K562 (cell line): ENCODE measurements around the gene TMEM61. TPM values are rescaled to one million over a fixed set of nuclear protein-coding genes. Genes with fewer than 3 reads are reported as not detected.

Experiments
- ATAC-seq: fragments of 200-7000 bp; cut with Tn5 transposase; 3 replicates; pipeline ENCODE4 v1.9.1; 2020; ENCODE audit warnings: moderate library complexity
- BruUV-seq: library from RNA; stranded (reverse); fragments of 400-500 nt; replicated peaks from 2 replicates; lab custom pipeline; 2021; lab: Mats Ljungman, UMichigan
- CTCF ChIA-PET: fragments of 300-600 bp; formaldehyde crosslinking; extraction: SDS; loops from one replicate; lab custom pipeline; 2021; ENCODE audit warnings: low intra/inter-chr PET ratio; lab: Yijun Ruan, JAX
- POLR2A ChIA-PET: fragments of 300-600, 350-650 bp; sonication (Branson Sonifier 250); formaldehyde crosslinking; extraction: SDS; loops from one replicate; lab custom pipeline; 2021; ENCODE audit warnings: antibody characterized with exemption, inconsistent platforms; lab: Yijun Ruan, JAX
- DNase-seq, 4 experiments: peaks; one replicate each; pipeline versions ENCODE4 v3.0.0 to v3.0.0-alpha.2; 2011 to 2018; ENCODE audit warnings: low spot score in 3 of 4, mixed read lengths in 3 of 4; ENCODE audit errors: extremely low read depth in 1 of 4
- FAIRE-seq: peaks from 2 replicates; lab custom pipeline; 2011; peaks lifted over from hg19 to GRCh38; lab: Jason Lieb, UNC
- H2AFZ ChIP-seq: 2 replicates; pipeline ENCODE4 v1.6.0; 2011; ENCODE audit warnings: low read depth, low read length, control low read depth, inconsistent platforms
- H3K27ac ChIP-seq: fragments of 200-600 bp; 3 replicates; pipeline ENCODE4 v1.8.0; 2011; ENCODE audit warnings: low read depth, mild to moderate bottlenecking, control low read depth, inconsistent platforms, low read length, moderate library complexity, mixed read lengths; ENCODE audit errors: extremely low read depth
- H3K27me3 ChIP-seq, 2 experiments: fragments of 300-600 bp in 1 of 2; 2 replicates in 1 of 2; 3 replicates in 1 of 2; pipeline versions ENCODE4 v1.6.0 to v1.8.0; 2011; ENCODE audit warnings: inconsistent platforms in 2 of 2, low read length in 2 of 2, mild to moderate bottlenecking in 1 of 2, mixed read lengths in 1 of 2, moderate library complexity in 1 of 2; ENCODE audit not compliant: control insufficient read depth in 2 of 2, insufficient read depth in 2 of 2
- H3K36me3 ChIP-seq: fragments of 300-600 bp; 3 replicates; pipeline ENCODE4 v1.8.0; 2011; ENCODE audit warnings: mild to moderate bottlenecking, low read length, inconsistent platforms; ENCODE audit not compliant: control insufficient read depth, insufficient read depth
- H3K4me1 ChIP-seq, 2 experiments: fragments of 200-600 bp in 1 of 2; replicated peaks in 1 of 2; 2 replicates in 1 of 2; 3 replicates in 1 of 2; pipeline versions ENCODE4 v1.5.1 to v1.8.0; 2011; ENCODE audit warnings: inconsistent platforms in 2 of 2, low read length in 2 of 2, mild to moderate bottlenecking in 1 of 2, mixed read lengths in 1 of 2, moderate library complexity in 1 of 2; ENCODE audit not compliant: control insufficient read depth in 2 of 2, insufficient read depth in 2 of 2
- H3K4me2 ChIP-seq: 2 replicates; pipeline ENCODE4 v1.6.1; 2011; ENCODE audit warnings: low read length, control low read depth, inconsistent platforms, mixed read lengths; ENCODE audit not compliant: insufficient read depth
- H3K4me3 ChIP-seq: fragments of 200-600 bp; sonication (generic), shearing (Covaris generic); 2 replicates; pipeline ENCODE4 v1.5.1; 2016; ENCODE audit warnings: control low read depth, inconsistent platforms
- H3K79me2 ChIP-seq: fragments of 200-600 bp; 3 replicates; pipeline ENCODE4 v1.8.0; 2011; ENCODE audit warnings: low read length, inconsistent platforms; ENCODE audit not compliant: control insufficient read depth, insufficient read depth
- H3K9ac ChIP-seq, 2 experiments: 2 replicates each; pipeline versions ENCODE4 v1.6.0 to v1.6.1; 2011; ENCODE audit warnings: low read depth in 2 of 2, low read length in 2 of 2, control low read depth in 1 of 2, inconsistent platforms in 1 of 2, mild to moderate bottlenecking in 1 of 2, mixed read lengths in 1 of 2; ENCODE audit not compliant: insufficient read depth in 1 of 2
- H3K9me1 ChIP-seq: one replicate; pipeline ENCODE4 v1.6.0; 2011; ENCODE audit warnings: inconsistent platforms, mild to moderate bottlenecking, low read length, moderate library complexity; ENCODE audit not compliant: control insufficient read depth, insufficient read depth
- H3K9me3 ChIP-seq: replicated peaks from 2 replicates; pipeline ENCODE4 v1.5.1; 2011; ENCODE audit warnings: low read depth, low read length, inconsistent platforms; ENCODE audit not compliant: control insufficient read depth, insufficient read depth
- H4K20me1 ChIP-seq: replicated peaks from 2 replicates; pipeline ENCODE4 v1.6.1; 2011; ENCODE audit warnings: low read length, inconsistent platforms, mixed read lengths; ENCODE audit not compliant: control insufficient read depth, insufficient read depth
- ETV6 ChIP-seq, 3 experiments: fragments of 150-350 bp in 1 of 3; sonication (generic) in 1 of 3; formaldehyde crosslinking in 1 of 3; IDR thresholded peaks; 2 replicates each; pipeline versions ENCODE4 v1.6.1 to v1.8.0; 2014 to 2022; ENCODE audit warnings: borderline replicate concordance in 2 of 3, low read depth in 2 of 3, antibody characterized with exemption in 1 of 3, low read length in 1 of 3, mild to moderate bottlenecking in 1 of 3, missing genetic modification reagents in 1 of 3
- PRMT5 ChIP-seq: sonication (generic); formaldehyde crosslinking; IDR thresholded peaks from 2 replicates; pipeline ENCODE4 v1.5.0; 2020; ENCODE audit warnings: missing genetic modification reagents
- SAP30 ChIP-seq: fragments of 200-600 bp; sonication (generic); IDR thresholded peaks from 2 replicates; pipeline ENCODE4 v1.6.1; 2012; ENCODE audit warnings: borderline replicate concordance, low read depth, mild to moderate bottlenecking, moderate library complexity, low read length, control low read depth, inconsistent platforms; ENCODE audit not compliant: insufficient read depth, poor library complexity, severe bottlenecking
- SMAD4 ChIP-seq: fragments of 250-450 bp; sonication (Bioruptor Pico); conservative IDR thresholded peaks from 2 replicates; pipeline ENCODE4 v1.8.0; 2021; ENCODE audit warnings: inconsistent platforms, mild to moderate bottlenecking, moderate library complexity
- SMARCA4 ChIP-seq: fragments of 450-650 bp; IDR thresholded peaks from 2 replicates; pipeline ENCODE4 v1.6.1; 2016
- TSHZ1 ChIP-seq: fragments of 250-450 bp; sonication (Bioruptor Pico); IDR thresholded peaks from 2 replicates; pipeline ENCODE4 v1.4.0; 2020; ENCODE audit warnings: mild to moderate bottlenecking, moderate library complexity
- ZNF274 ChIP-seq: IDR thresholded peaks from 2 replicates; pipeline ENCODE4 v1.6.1; 2011; ENCODE audit warnings: low read depth, mild to moderate bottlenecking, low read length, moderate library complexity, borderline replicate concordance
- WGBS: fragments of 100-300 bp; shearing (Covaris generic); methylation state at CpG from one replicate; pipeline ENCODE4 v1.1.6; 2016; ENCODE audit warnings: low coverage, mixed read lengths; ENCODE audit not compliant: insufficient coverage; ENCODE audit errors: missing lambda C conversion rate; 5-methylcytosine and 5-hydroxymethylcytosine counted together
- in situ Hi-C: fragments of 300-500 bp; cut with MboI; formaldehyde crosslinking; loops from 4 replicates; pipeline ENCODE4 v1.15.0; 2018; ENCODE audit warnings: inconsistent platforms, mixed read lengths
- intact Hi-C: fragments of 100-400 bp; cut with micrococcal nuclease; formaldehyde crosslinking; loops from 2 replicates; pipeline ENCODE4 v1.14.2; 2022
- polyA plus RNA-seq, 8 experiments: library from polyadenylated mRNA; depleted of rRNA in 4 of 8; stranded (reverse) in 5 of 8; unstranded in 3 of 8; fragments of >200 nt; fragmentation: Nextera tagmentation in 2 of 8; fragmentation: Illumina TruSeq in 1 of 8; extraction: Ambion mirVana in 2 of 8; extraction: Trizol in 1 of 8; gene quantifications; 2 replicates each; pipeline versions ENCODE4 v1.2.1 to v1.2.3, GENCODE V29; 2011 to 2014; ENCODE audit warnings: inconsistent platforms in 1 of 8, missing spikeins in 1 of 8
- total RNA-seq, 7 experiments: library from RNA; depleted of rRNA in 6 of 7; stranded (reverse); fragments of >200 nt in 6 of 7; fragmentation: Illumina TruSeq in 2 of 7; extraction: Trizol in 2 of 7; gene quantifications; 2 replicates each; pipeline versions ENCODE4 v1.2.1 to v1.2.3, GENCODE V29; 2011 to 2021; ENCODE audit warnings: low replicate concordance in 1 of 7
- TF ChIP-seq, protein P1 (sequence below): IDR thresholded peaks from 2 replicates; pipeline ENCODE4 v1.6.1; 2014; ENCODE audit warnings: antibody characterized with exemption
- TF ChIP-seq, protein P2 (sequence below): fragments of 250-450 bp; sonication (Bioruptor Pico); IDR thresholded peaks from 2 replicates; pipeline ENCODE4 v1.5.1; 2021; ENCODE audit warnings: mild to moderate bottlenecking

TMEM61 gene
- total and polyA plus RNA-seq, 9 of the 15 experiments (the other 6 are each of a cell fraction or from before 2014, with no cell fraction given) = not detected

DNA sequence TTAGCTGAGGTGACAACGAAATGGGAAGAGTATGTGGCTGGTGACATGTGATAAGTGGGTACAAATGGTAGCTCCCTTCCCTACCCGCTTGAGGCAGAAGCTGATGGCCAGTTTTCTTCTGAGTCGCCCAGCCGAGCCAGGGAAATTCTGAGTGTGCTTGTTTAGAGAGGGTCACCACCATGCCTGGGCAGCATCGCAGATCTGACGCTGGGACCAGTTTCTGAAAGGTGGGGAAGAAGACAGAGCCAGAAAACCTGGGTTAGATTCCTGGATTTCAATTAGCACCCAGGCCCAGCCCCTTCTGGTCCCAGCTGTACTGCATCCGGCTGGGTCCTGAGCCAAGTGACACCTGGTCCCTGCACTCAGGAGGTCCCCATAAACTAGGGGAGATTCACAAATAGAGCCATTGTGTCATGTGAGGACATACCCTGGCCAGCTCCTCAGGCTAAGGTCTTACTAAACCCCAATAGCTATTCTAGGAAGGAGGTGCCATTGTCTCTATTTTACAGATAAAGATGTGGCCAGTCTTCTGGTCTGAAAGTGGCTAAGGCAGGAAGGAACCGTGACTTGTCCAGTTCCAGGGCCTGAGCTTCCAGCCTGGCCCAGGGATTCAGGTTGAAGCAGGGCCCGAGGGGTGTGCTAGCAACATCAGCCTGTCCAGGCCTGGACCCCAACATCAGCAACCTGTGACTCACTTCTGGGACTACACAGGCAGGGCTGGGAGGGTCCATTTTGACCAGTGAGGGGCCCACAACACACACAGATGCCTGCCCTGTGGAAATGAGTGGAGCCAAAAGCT, 1.7 kb upstream of the TMEM61 start:
- Histone ChIP-seq H2AFZ (no peak overlapping the region), H3K79me2 (no peaks in the 10 kb centered on the region), H3K27ac (no peak overlapping the region), H3K9ac (no peak overlapping the region), H3K4me3 (no peak overlapping the region), H4K20me1 (0 out of 2 replicates have a peak, but pooled peaks cover 5% of the 10 kb centered on the region), H3K36me3 (no peaks in the 10 kb centered on the region), H3K4me2 (no peak overlapping the region), H3K27me3 (peaks cover 29 to 69% of the 10 kb centered on the region in 2 experiments), H3K4me1 (peaks cover 0 to 10% of the 10 kb centered on the region in 2 experiments; a peak in 2 of 5 replicates), H3K9me1 (no peaks in the 10 kb centered on the region), H3K9me3 (no peaks in the 10 kb centered on the region)
- POLR2A ChIA-PET = interaction anchor here (0.5 to 1.1 kb wide), 2 partner anchors 17 to 319 kb away, joined by 3 read pairs; no protein-coding TSS in a partner anchor
- 4% methylated on average over 9 of the region's 9 CpGs for WGBS
- no TSS peak for BruUV-seq
- TF ChIP-seq TSHZ1 (CRISPR knock-in tag) (no peak), SMAD4 (no peak), PRMT5 (CRISPR knock-in tag) (no peak), ZNF274 (no peak), SMARCA4 (no peak), SAP30 (no peak), ETV6 (IDR thresholded peaks at IDR 0.05; ENCODE audit: borderline replicate concordance in 1 of 2, low read depth in 2 of 2, low read length in 1 of 2) (no peak), ETV6 (CRISPR knock-in tag; IDR thresholded peaks at IDR 0.05; ENCODE audit: borderline replicate concordance) (no peak)
- TF ChIP-seq, protein P1, sequence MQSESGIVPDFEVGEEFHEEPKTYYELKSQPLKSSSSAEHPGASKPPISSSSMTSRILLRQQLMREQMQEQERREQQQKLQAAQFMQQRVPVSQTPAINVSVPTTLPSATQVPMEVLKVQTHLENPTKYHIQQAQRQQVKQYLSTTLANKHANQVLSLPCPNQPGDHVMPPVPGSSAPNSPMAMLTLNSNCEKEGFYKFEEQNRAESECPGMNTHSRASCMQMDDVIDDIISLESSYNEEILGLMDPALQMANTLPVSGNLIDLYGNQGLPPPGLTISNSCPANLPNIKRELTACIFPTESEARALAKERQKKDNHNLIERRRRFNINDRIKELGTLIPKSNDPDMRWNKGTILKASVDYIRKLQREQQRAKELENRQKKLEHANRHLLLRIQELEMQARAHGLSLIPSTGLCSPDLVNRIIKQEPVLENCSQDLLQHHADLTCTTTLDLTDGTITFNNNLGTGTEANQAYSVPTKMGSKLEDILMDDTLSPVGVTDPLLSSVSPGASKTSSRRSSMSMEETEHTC = no peak
- TF ChIP-seq, protein P2, sequence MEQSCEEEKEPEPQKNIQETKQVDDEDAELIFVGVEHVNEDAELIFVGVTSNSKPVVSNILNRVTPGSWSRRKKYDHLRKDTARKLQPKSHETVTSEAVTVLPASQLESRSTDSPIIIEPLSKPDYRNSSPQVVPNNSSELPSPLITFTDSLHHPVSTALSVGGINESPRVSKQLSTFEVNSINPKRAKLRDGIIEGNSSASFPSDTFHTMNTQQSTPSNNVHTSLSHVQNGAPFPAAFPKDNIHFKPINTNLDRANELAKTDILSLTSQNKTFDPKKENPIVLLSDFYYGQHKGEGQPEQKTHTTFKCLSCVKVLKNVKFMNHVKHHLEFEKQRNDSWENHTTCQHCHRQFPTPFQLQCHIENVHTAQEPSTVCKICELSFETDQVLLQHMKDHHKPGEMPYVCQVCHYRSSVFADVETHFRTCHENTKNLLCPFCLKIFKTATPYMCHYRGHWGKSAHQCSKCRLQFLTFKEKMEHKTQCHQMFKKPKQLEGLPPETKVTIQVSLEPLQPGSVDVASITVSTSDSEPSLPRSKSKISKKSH (CRISPR knock-in tag) = no peak
- ATAC-seq = no peak; the same call in 2 of the 3 replicates
- CTCF ChIA-PET = no interaction called here
- DNase-seq = no peak
- intact Hi-C loops = no loop called here
- no peak for FAIRE-seq
- in situ Hi-C loops = no loop called here
